GM12878 (cell line): ENCODE measurements around the gene OR2B2. TPM values are rescaled to one million over a fixed set of nuclear protein-coding genes. Genes with fewer than 3 reads are reported as not detected.

Experiments used
- ATAC-seq: fragments of 200-7000 bp; cut with Tn5 transposase; 3 replicates; pipeline ENCODE4 v1.9.1; 2020; ENCODE audit warnings: mild to moderate bottlenecking, moderate library complexity
- BruUV-seq: library from RNA; stranded (reverse); fragments of 400-500 nt; replicated peaks from 2 replicates; lab custom pipeline; 2021; lab: Mats Ljungman, UMichigan
- CTCF ChIA-PET: fragments of 300-600 bp; sonication (Branson Sonifier 250); formaldehyde crosslinking; extraction: SDS; loops from one replicate; lab custom pipeline; 2021; ENCODE audit warnings: inconsistent platforms; lab: Yijun Ruan, JAX
- POLR2A ChIA-PET: fragments of 350-600 bp; formaldehyde crosslinking; extraction: SDS; loops from one replicate; lab custom pipeline; 2021; ENCODE audit warnings: inconsistent platforms; lab: Charles Lee
- RAD21 ChIA-PET: fragments of 300-600 bp; sonication (Branson Sonifier 250); formaldehyde crosslinking; loops from one replicate; lab custom pipeline; 2023; ENCODE audit warnings: antibody characterized with exemption; ENCODE audit not compliant: unreplicated experiment; lab: Charles Lee
- SMC1A ChIA-PET: fragments of 300-600 bp; sonication (Branson Sonifier 250); formaldehyde crosslinking; loops from one replicate; lab custom pipeline; 2023; ENCODE audit not compliant: unreplicated experiment, uncharacterized antibody; lab: Charles Lee
- DNase-seq: peaks from one replicate; pipeline ENCODE4 v3.0.0-alpha.2; 2011; ENCODE audit warnings: low read depth, low spot score
- FAIRE-seq: peaks from 3 replicates; lab custom pipeline; 2011; peaks lifted over from hg19 to GRCh38; lab: Jason Lieb, UNC
- H2AFZ ChIP-seq: 2 replicates; pipeline ENCODE4 v1.6.0; 2011; ENCODE audit warnings: low read depth, low read length, control low read depth; ENCODE audit not compliant: control insufficient read depth
- H3K27ac ChIP-seq: 2 replicates; pipeline ENCODE4 v1.5.1; 2011; ENCODE audit warnings: control low read depth; ENCODE audit not compliant: control insufficient read depth, insufficient read depth
- H3K27me3 ChIP-seq, 2 experiments: replicated peaks in 1 of 2; 2 replicates each; pipeline versions ENCODE4 v1.6.0 to v1.6.1; 2011; ENCODE audit warnings: low read length in 1 of 2; ENCODE audit not compliant: control insufficient read depth in 2 of 2, insufficient read depth in 2 of 2
- H3K36me3 ChIP-seq, 2 experiments: 2 replicates each; pipeline ENCODE4 v1.5.1; 2011; ENCODE audit warnings: low read length in 1 of 2; ENCODE audit not compliant: control insufficient read depth in 2 of 2, insufficient read depth in 2 of 2
- H3K4me1 ChIP-seq: 2 replicates; pipeline ENCODE4 v1.6.1; 2011; ENCODE audit warnings: mild to moderate bottlenecking, low read length, moderate library complexity, mixed read lengths; ENCODE audit not compliant: control insufficient read depth, insufficient read depth
- H3K4me2 ChIP-seq: 2 replicates; pipeline ENCODE4 v1.6.0; 2011; ENCODE audit warnings: control low read depth; ENCODE audit not compliant: control insufficient read depth, insufficient read depth
- H3K4me3 ChIP-seq: fragments of 200-600 bp; sonication (generic); 2 replicates; pipeline ENCODE4 v1.5.1; 2016
- H3K79me2 ChIP-seq: 2 replicates; pipeline ENCODE4 v1.6.0; 2011; ENCODE audit warnings: low read length; ENCODE audit not compliant: control insufficient read depth, insufficient read depth
- H3K9ac ChIP-seq: 2 replicates; pipeline ENCODE4 v1.8.0; 2011; ENCODE audit warnings: low read length, control low read depth, mixed read lengths; ENCODE audit not compliant: control insufficient read depth, insufficient read depth
- H3K9me3 ChIP-seq: replicated peaks from 3 replicates; pipeline ENCODE4 v1.5.1; 2011; ENCODE audit warnings: mild to moderate bottlenecking, low read length; ENCODE audit not compliant: control insufficient read depth, insufficient read depth
- H4K20me1 ChIP-seq: 2 replicates; pipeline ENCODE4 v1.6.0; 2011; ENCODE audit not compliant: control insufficient read depth, insufficient read depth
- ASH2L ChIP-seq: fragments of 300-600, 200-600 bp; sonication (generic); IDR thresholded peaks from 2 replicates; pipeline ENCODE4 v1.6.1; 2017; ENCODE audit warnings: low read depth, mild to moderate bottlenecking, borderline replicate concordance
- BHLHE40 ChIP-seq, 2 experiments: fragments of 450-650 bp in 1 of 2; IDR thresholded peaks; 2 replicates each; pipeline ENCODE4 v1.6.1; 2011 to 2017; ENCODE audit warnings: low read depth in 2 of 2, borderline replicate concordance in 1 of 2, improper control_type of control experiment in 1 of 2, low read length in 1 of 2, mild to moderate bottlenecking in 1 of 2
- CBX3 ChIP-seq: fragments of 200-600 bp; sonication (generic); IDR thresholded peaks from 2 replicates; pipeline ENCODE4 v1.6.1; 2016; ENCODE audit warnings: low read depth, borderline replicate concordance
- CHD1 ChIP-seq: IDR thresholded peaks from 2 replicates; pipeline ENCODE4 v1.6.1; 2012; ENCODE audit warnings: low read depth, low read length, improper control_type of control experiment
- CREB1 ChIP-seq: IDR thresholded peaks from 2 replicates; pipeline ENCODE4 v1.6.1; 2012; ENCODE audit warnings: low read depth, mild to moderate bottlenecking, inconsistent platforms
- EZH2 ChIP-seq: IDR thresholded peaks from 2 replicates; pipeline ENCODE4 v1.6.1; 2012; ENCODE audit warnings: low read depth, mild to moderate bottlenecking, control low read depth, inconsistent platforms, low read length, borderline replicate concordance; ENCODE audit not compliant: control insufficient read depth
- GATAD2B ChIP-seq: fragments of 450-650 bp; conservative IDR thresholded peaks from 2 replicates; pipeline ENCODE4 v1.6.1; 2017; ENCODE audit warnings: low read depth, mild to moderate bottlenecking, moderate library complexity
- HDAC6 ChIP-seq: fragments of 200-600 bp; sonication (generic); IDR thresholded peaks from one replicate; pipeline ENCODE4 v1.8.0; 2017; ENCODE audit warnings: antibody characterized with exemption; ENCODE audit not compliant: unreplicated experiment
- IRF4 ChIP-seq: IDR thresholded peaks from 2 replicates; pipeline ENCODE4 v1.6.1; 2011; ENCODE audit warnings: low read depth, low read length
- KDM1A ChIP-seq: fragments of 200-600 bp; sonication (generic); IDR thresholded peaks from 2 replicates; pipeline ENCODE4 v1.6.1; 2016; ENCODE audit warnings: borderline replicate concordance
- NFYB ChIP-seq: IDR thresholded peaks from 2 replicates; pipeline ENCODE4 v1.6.1; 2011; ENCODE audit warnings: low read depth, mild to moderate bottlenecking, low read length, improper control_type of control experiment, moderate library complexity; ENCODE audit not compliant: insufficient read depth
- PML ChIP-seq: IDR thresholded peaks from 2 replicates; pipeline ENCODE4 v1.6.1; 2012; ENCODE audit warnings: low read length, inconsistent platforms
- SP1 ChIP-seq: IDR thresholded peaks from one replicate; pipeline ENCODE4 v1.6.1; 2011; ENCODE audit warnings: low read depth, low read length
- STAT1 ChIP-seq: fragments of 450-650 bp; conservative IDR thresholded peaks from 2 replicates; pipeline ENCODE4 v1.6.1; 2014; ENCODE audit warnings: antibody characterized with exemption, mild to moderate bottlenecking
- ZNF274 ChIP-seq: IDR thresholded peaks from one replicate; pipeline ENCODE4 v1.8.0; 2011; ENCODE audit not compliant: insufficient read length, insufficient read depth
- ZSCAN29 ChIP-seq: fragments of 450-650 bp; IDR thresholded peaks from 2 replicates; pipeline ENCODE4 v1.6.1; 2017; ENCODE audit warnings: mild to moderate bottlenecking, moderate library complexity
- in situ Hi-C: fragments of 300-500 bp; cut with MboI; formaldehyde crosslinking; loops from 9 replicates; pipeline ENCODE4 v1.14.3; 2018; ENCODE audit warnings: mixed read lengths
- intact Hi-C: fragments of 100-400 bp; cut with micrococcal nuclease; formaldehyde crosslinking; loops from one replicate; pipeline ENCODE4 v1.14.2; 2022; ENCODE audit not compliant: unreplicated experiment
- polyA plus RNA-seq, 11 experiments: library from polyadenylated mRNA; depleted of rRNA in 4 of 11; unstranded in 6 of 11; stranded (reverse) in 5 of 11; fragments of >200 nt; fragmentation: Nextera tagmentation in 4 of 11; fragmentation: Illumina TruSeq in 1 of 11; extraction: Ambion mirVana in 4 of 11; extraction: Trizol in 1 of 11; gene quantifications; 1 replicate in 1 of 11; 2 replicates in 10 of 11; pipeline versions ENCODE4 v1.2.1 to v1.2.3, GENCODE V29; 2011 to 2016; ENCODE audit warnings: inconsistent platforms in 2 of 11, missing spikeins in 2 of 11, low read depth in 1 of 11
- total RNA-seq, 4 experiments: library from RNA; depleted of rRNA in 3 of 4; stranded (reverse); fragments of >200 nt in 3 of 4; fragmentation: Illumina TruSeq in 1 of 4; extraction: Trizol in 1 of 4; gene quantifications; 2 replicates each; pipeline versions ENCODE4 v1.2.1 to v1.2.3, GENCODE V29; 2013 to 2021

The OR2B2 gene
- total and polyA plus RNA-seq, 10 of the 15 experiments (the other 5 are each of a cell fraction or from before 2014, with no cell fraction given), result not detected

DNA sequence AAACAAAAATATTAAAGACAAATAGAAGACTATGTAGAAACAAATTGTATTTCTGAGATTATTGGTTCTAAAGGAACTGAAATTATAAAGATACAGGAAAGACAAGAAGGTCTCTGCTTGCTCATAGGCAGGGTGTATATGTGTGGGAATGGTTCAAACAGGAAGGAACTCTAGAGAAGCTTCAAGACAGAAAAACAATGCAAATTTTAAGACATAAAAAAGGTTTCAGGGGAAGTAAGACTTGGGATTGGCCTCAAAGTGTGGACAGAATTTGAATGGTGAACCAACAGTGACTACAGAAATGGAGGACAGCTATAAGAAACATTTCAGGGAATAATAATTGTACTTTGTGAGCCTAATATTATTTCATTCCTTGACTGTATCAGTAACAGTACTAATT is 50.3 kb downstream of the OR2B2 start:
- POLR2A ChIA-PET, result interaction anchor here (0.6 to 5.0 kb wide), 5 partner anchors 11 to 1823 kb away, joined by 3 to 71 read pairs (median 3); a partner anchor contains a TSS
- RAD21 ChIA-PET, result no interaction called here
- H3K9ac ChIP-seq, result no peak overlapping the region; the same call in 1 of the 2 replicates
- peak overlapping the region; percentile 50 for H3K4me2 ChIP-seq
- no TSS peak for BruUV-seq
- no peaks in the 10 kb centered on the region for H3K9me3 ChIP-seq
- no peaks in the 10 kb centered on the region for H3K27me3 ChIP-seq
- intact Hi-C loops (no loop called here), in situ Hi-C loops (no loop called here)
- CTCF ChIA-PET, result no interaction called here
- H3K36me3 ChIP-seq, result no peaks in the 10 kb centered on the region
- FAIRE-seq (no peak), DNase-seq (no peak), ATAC-seq (no peak)
- H3K4me3 ChIP-seq, result no peak overlapping the region
- H3K27ac ChIP-seq, result no peak overlapping the region; the same call in 1 of the 2 replicates
- SMC1A ChIA-PET, result interaction anchor here (1.7 kb wide), 2 partner anchors 12 to 34 kb away, joined by 4 read pairs; no protein-coding TSS in a partner anchor
- no peak overlapping the region for H2AFZ ChIP-seq
- H4K20me1 ChIP-seq, result no peaks in the 10 kb centered on the region
- TF ChIP-seq ZNF274 (no peak), GATAD2B (no peak), IRF4 (no peak), NFYB (no peak), CBX3 (no peak), STAT1 (no peak), BHLHE40 (IDR thresholded peaks at IDR 0.05; ENCODE audit: borderline replicate concordance in 1 of 2, low read depth in 2 of 2, low read length in 1 of 2) (no peak), PML (no peak), ZSCAN29 (no peak), ASH2L (no peak), HDAC6 (no peak), EZH2 (no peak), SP1 (no peak), CHD1 (no peak), KDM1A (no peak), CREB1 (no peak)
- H3K79me2 ChIP-seq, result no peaks in the 10 kb centered on the region; the same call in none of the 2 replicates
- peaks cover 34% of the 10 kb centered on the region for H3K4me1 ChIP-seq
